K562 (cell line): ENCODE data around the gene CCL5. TPM values are rescaled to one million over a fixed set of nuclear protein-coding genes. Genes with fewer than 3 reads are reported as not detected.

ENCODE experiments used
- FOXA1 ChIP-seq: fragments of 450-650 bp; IDR thresholded peaks from 2 replicates; pipeline ENCODE4 v1.6.1; 2016; ENCODE audit warnings: mild to moderate bottlenecking, borderline replicate concordance
- HEY1 ChIP-seq: fragments of 250-450 bp; sonication (Bioruptor Pico); IDR thresholded peaks from 2 replicates; pipeline ENCODE4 v1.5.0; 2020; ENCODE audit warnings: mild to moderate bottlenecking, moderate library complexity, borderline replicate concordance
- NFIC ChIP-seq: fragments of 450-650 bp; IDR thresholded peaks from 2 replicates; pipeline ENCODE4 v1.6.1; 2017; ENCODE audit warnings: mild to moderate bottlenecking, inconsistent platforms
- POLR2AphosphoS2 ChIP-seq: IDR thresholded peaks from 2 replicates; pipeline ENCODE4 v1.6.1; 2012; ENCODE audit warnings: low read length, improper control_type of control experiment
- RNF2 ChIP-seq: sonication (generic); IDR thresholded peaks from 2 replicates; pipeline ENCODE4 v1.6.1; 2016
- STAT5B ChIP-seq: fragments of 250-450 bp; sonication (Bioruptor Pico); IDR thresholded peaks from 2 replicates; pipeline ENCODE4 v1.8.0; 2021; ENCODE audit warnings: mild to moderate bottlenecking, inconsistent platforms
- ZNF384 ChIP-seq: IDR thresholded peaks from 2 replicates; pipeline ENCODE4 v1.6.1; 2012; ENCODE audit warnings: low read depth, low read length, improper control_type of control experiment
- polyA plus RNA-seq, 8 experiments: library from polyadenylated mRNA; depleted of rRNA in 4 of 8; stranded (reverse) in 5 of 8; unstranded in 3 of 8; fragments of >200 nt; fragmentation: Nextera tagmentation in 2 of 8; fragmentation: Illumina TruSeq in 1 of 8; extraction: Ambion mirVana in 2 of 8; extraction: Trizol in 1 of 8; gene quantifications; 2 replicates each; pipeline versions ENCODE4 v1.2.1 to v1.2.3, GENCODE V29; 2011 to 2014; ENCODE audit warnings: inconsistent platforms in 1 of 8, missing spikeins in 1 of 8
- total RNA-seq, 7 experiments: library from RNA; depleted of rRNA in 6 of 7; stranded (reverse); fragments of >200 nt in 6 of 7; fragmentation: Illumina TruSeq in 2 of 7; extraction: Trizol in 2 of 7; gene quantifications; 2 replicates each; pipeline versions ENCODE4 v1.2.1 to v1.2.3, GENCODE V29; 2011 to 2021; ENCODE audit warnings: low replicate concordance in 1 of 7
- TF ChIP-seq, protein P1 (sequence below): fragments of 200-600 bp; sonication (generic); IDR thresholded peaks from one replicate; pipeline ENCODE4 v1.6.1; 2012; ENCODE audit warnings: mild to moderate bottlenecking, low read depth, low read length, inconsistent platforms

CCL5 gene
- total and polyA plus RNA-seq, 9 of the 15 experiments (the other 6 are each of a cell fraction or from before 2014, with no cell fraction given) = 0.18 to 0.59 (median 0.45) TPM; not detected in 1

DNA sequence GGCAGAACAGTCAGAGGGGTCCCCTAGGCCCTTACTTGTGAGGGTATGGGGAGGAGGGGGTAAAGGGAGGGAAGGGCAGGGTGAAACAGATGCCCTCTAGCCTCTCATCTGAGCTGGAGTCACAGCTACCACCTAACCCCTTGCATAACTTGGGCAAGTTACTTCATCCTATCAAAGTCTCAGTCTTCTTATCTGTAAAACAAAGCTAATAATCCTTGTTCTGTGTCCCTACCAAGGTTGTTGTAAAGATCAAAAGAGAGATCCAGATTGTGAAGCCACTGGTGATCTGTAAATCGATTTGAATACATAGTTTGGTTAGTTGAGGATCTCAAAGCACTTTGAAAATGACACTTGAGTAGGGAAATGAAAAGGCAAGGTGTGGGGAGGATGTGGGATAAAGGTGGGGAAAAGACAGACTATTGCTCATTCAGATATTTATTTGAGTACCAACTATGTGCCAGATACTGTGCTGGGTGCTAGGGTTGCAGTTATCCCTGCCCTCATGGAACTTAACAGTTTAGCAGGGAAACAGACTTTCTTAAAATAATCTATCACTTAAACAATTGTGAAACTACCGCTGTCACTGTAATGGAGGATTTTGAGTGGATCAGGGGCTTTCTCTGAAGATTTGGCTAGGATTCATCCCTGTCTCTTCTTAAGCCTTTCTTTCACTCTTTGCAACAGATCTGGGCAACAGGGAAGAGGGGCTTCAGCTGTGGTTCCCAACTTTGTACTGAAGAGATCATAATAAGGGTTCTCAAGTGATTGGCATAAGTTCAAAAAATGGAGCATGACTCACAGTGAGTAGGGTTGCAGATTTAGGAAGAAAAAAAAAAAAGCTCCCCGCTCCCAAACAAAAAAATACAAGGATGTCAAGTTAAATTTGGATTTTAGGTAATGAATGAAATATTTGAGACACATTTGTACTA lies 14.5 kb downstream of the CCL5 start (continued):
- peak; percentile 84 for TF ChIP-seq ZNF384
- no peak for TF ChIP-seq RNF2
- TF ChIP-seq, protein P1, sequence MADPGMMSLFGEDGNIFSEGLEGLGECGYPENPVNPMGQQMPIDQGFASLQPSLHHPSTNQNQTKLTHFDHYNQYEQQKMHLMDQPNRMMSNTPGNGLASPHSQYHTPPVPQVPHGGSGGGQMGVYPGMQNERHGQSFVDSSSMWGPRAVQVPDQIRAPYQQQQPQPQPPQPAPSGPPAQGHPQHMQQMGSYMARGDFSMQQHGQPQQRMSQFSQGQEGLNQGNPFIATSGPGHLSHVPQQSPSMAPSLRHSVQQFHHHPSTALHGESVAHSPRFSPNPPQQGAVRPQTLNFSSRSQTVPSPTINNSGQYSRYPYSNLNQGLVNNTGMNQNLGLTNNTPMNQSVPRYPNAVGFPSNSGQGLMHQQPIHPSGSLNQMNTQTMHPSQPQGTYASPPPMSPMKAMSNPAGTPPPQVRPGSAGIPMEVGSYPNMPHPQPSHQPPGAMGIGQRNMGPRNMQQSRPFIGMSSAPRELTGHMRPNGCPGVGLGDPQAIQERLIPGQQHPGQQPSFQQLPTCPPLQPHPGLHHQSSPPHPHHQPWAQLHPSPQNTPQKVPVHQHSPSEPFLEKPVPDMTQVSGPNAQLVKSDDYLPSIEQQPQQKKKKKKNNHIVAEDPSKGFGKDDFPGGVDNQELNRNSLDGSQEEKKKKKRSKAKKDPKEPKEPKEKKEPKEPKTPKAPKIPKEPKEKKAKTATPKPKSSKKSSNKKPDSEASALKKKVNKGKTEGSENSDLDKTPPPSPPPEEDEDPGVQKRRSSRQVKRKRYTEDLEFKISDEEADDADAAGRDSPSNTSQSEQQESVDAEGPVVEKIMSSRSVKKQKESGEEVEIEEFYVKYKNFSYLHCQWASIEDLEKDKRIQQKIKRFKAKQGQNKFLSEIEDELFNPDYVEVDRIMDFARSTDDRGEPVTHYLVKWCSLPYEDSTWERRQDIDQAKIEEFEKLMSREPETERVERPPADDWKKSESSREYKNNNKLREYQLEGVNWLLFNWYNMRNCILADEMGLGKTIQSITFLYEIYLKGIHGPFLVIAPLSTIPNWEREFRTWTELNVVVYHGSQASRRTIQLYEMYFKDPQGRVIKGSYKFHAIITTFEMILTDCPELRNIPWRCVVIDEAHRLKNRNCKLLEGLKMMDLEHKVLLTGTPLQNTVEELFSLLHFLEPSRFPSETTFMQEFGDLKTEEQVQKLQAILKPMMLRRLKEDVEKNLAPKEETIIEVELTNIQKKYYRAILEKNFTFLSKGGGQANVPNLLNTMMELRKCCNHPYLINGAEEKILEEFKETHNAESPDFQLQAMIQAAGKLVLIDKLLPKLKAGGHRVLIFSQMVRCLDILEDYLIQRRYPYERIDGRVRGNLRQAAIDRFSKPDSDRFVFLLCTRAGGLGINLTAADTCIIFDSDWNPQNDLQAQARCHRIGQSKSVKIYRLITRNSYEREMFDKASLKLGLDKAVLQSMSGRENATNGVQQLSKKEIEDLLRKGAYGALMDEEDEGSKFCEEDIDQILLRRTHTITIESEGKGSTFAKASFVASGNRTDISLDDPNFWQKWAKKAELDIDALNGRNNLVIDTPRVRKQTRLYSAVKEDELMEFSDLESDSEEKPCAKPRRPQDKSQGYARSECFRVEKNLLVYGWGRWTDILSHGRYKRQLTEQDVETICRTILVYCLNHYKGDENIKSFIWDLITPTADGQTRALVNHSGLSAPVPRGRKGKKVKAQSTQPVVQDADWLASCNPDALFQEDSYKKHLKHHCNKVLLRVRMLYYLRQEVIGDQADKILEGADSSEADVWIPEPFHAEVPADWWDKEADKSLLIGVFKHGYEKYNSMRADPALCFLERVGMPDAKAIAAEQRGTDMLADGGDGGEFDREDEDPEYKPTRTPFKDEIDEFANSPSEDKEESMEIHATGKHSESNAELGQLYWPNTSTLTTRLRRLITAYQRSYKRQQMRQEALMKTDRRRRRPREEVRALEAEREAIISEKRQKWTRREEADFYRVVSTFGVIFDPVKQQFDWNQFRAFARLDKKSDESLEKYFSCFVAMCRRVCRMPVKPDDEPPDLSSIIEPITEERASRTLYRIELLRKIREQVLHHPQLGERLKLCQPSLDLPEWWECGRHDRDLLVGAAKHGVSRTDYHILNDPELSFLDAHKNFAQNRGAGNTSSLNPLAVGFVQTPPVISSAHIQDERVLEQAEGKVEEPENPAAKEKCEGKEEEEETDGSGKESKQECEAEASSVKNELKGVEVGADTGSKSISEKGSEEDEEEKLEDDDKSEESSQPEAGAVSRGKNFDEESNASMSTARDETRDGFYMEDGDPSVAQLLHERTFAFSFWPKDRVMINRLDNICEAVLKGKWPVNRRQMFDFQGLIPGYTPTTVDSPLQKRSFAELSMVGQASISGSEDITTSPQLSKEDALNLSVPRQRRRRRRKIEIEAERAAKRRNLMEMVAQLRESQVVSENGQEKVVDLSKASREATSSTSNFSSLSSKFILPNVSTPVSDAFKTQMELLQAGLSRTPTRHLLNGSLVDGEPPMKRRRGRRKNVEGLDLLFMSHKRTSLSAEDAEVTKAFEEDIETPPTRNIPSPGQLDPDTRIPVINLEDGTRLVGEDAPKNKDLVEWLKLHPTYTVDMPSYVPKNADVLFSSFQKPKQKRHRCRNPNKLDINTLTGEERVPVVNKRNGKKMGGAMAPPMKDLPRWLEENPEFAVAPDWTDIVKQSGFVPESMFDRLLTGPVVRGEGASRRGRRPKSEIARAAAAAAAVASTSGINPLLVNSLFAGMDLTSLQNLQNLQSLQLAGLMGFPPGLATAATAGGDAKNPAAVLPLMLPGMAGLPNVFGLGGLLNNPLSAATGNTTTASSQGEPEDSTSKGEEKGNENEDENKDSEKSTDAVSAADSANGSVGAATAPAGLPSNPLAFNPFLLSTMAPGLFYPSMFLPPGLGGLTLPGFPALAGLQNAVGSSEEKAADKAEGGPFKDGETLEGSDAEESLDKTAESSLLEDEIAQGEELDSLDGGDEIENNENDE = no peak
- TF ChIP-seq POLR2AphosphoS2 = no peak
- TF ChIP-seq FOXA1 = peak; percentile 11; the same call in 1 of the 2 replicates
- TF ChIP-seq STAT5B (CRISPR knock-in tag) = no peak
- peak; percentile 78 for TF ChIP-seq NFIC
- TF ChIP-seq HEY1 (CRISPR knock-in tag) = no peak
